SK-N-SH (cell line): ENCODE measurements around the gene TSSK3. TPM values are rescaled to one million over a fixed set of nuclear protein-coding genes. Genes with fewer than 3 reads are reported as not detected.

Experiments
- CTCF ChIA-PET: fragments of 300-600, 350-600 bp; formaldehyde crosslinking; extraction: SDS; loops from one replicate; lab custom pipeline; 2021; lab: Yijun Ruan, JAX
- POLR2A ChIA-PET: fragments of 350-600 bp; sonication (Branson Sonifier 250); formaldehyde crosslinking; extraction: SDS; loops from one replicate; lab custom pipeline; 2020; ENCODE audit warnings: antibody characterized with exemption, inconsistent platforms; lab: Yijun Ruan, JAX
- DNase-seq: peaks from one replicate; pipeline ENCODE4 v3.0.0; 2012
- H2AFZ ChIP-seq: fragments of 200-600 bp; sonication (generic); 2 replicates; pipeline ENCODE4 v1.8.1; 2016; ENCODE audit warnings: antibody characterized with exemption, mild to moderate bottlenecking, low read depth
- H3F3A ChIP-seq: fragments of 200-600 bp; sonication (generic); replicated peaks from 2 replicates; pipeline ENCODE3; 2016; ENCODE audit warnings: antibody characterized with exemption, mild to moderate bottlenecking; ENCODE audit not compliant: insufficient read depth
- H3K27ac ChIP-seq, 2 experiments: fragments of 200-500 bp in 1 of 2; fragments of 200-600 bp in 1 of 2; sonication (Bioruptor generic) in 1 of 2; sonication (generic), shearing (Covaris generic) in 1 of 2; 2 replicates each; pipeline versions ENCODE4 v1.5.1 to v1.6.1; 2014 to 2016; ENCODE audit warnings: low read depth in 2 of 2, inconsistent platforms in 1 of 2, low read length in 1 of 2, mild to moderate bottlenecking in 1 of 2, mixed read lengths in 1 of 2
- H3K27me3 ChIP-seq: fragments of 200-600 bp; sonication (generic), shearing (Covaris generic); 2 replicates; pipeline ENCODE4 v1.6.1; 2016; ENCODE audit warnings: mixed run types; ENCODE audit not compliant: insufficient read depth
- H3K36me3 ChIP-seq, 2 experiments: fragments of 200-500 bp in 1 of 2; fragments of 200-600 bp in 1 of 2; sonication (Bioruptor generic) in 1 of 2; sonication (generic) in 1 of 2; replicated peaks in 1 of 2; 2 replicates each; pipeline versions ENCODE3 to v1.5.1; 2014 to 2016; ENCODE audit warnings: low read length in 1 of 2, mild to moderate bottlenecking in 1 of 2; ENCODE audit not compliant: insufficient read depth in 2 of 2, control insufficient read depth in 1 of 2
- H3K4me1 ChIP-seq, 2 experiments: fragments of 200-500 bp in 1 of 2; fragments of 200-600 bp in 1 of 2; sonication (Bioruptor generic) in 1 of 2; sonication (generic), shearing (Covaris generic) in 1 of 2; 2 replicates each; pipeline versions ENCODE4 v1.5.1 to v1.6.1; 2014 to 2016; ENCODE audit warnings: low read depth in 1 of 2, low read length in 1 of 2, mixed run types in 1 of 2; ENCODE audit not compliant: insufficient read depth in 2 of 2, control insufficient read depth in 1 of 2
- H3K4me2 ChIP-seq: fragments of 200-600 bp; sonication (generic), shearing (Covaris generic); 2 replicates; pipeline ENCODE4 v1.6.1; 2017; ENCODE audit warnings: mixed run types
- H3K4me3 ChIP-seq, 2 experiments: fragments of 200-500 bp in 1 of 2; fragments of 200-600 bp in 1 of 2; sonication (Bioruptor generic) in 1 of 2; sonication (generic), shearing (Covaris generic) in 1 of 2; 2 replicates each; pipeline versions ENCODE4 v1.5.1 to v1.8.1; 2014 to 2016; ENCODE audit warnings: low read depth in 2 of 2, inconsistent platforms in 1 of 2, low read length in 1 of 2, mild to moderate bottlenecking in 1 of 2, mixed read lengths in 1 of 2, moderate library complexity in 1 of 2
- H3K79me2 ChIP-seq: fragments of 200-600 bp; sonication (generic); 2 replicates; pipeline ENCODE4 v1.8.1; 2017; ENCODE audit warnings: mild to moderate bottlenecking; ENCODE audit not compliant: insufficient read depth
- H3K9ac ChIP-seq: fragments of 200-600 bp; sonication (generic); 2 replicates; pipeline ENCODE4 v1.6.1; 2017; ENCODE audit warnings: mixed run types
- H3K9me2 ChIP-seq: fragments of 200-600 bp; sonication (generic); 2 replicates; pipeline ENCODE4 v1.6.1; 2017; ENCODE audit warnings: mixed run types
- H3K9me3 ChIP-seq: fragments of 200-600 bp; sonication (generic); 2 replicates; pipeline ENCODE4 v1.6.1; 2017; ENCODE audit warnings: mixed run types, mild to moderate bottlenecking, moderate library complexity
- H4K20me1 ChIP-seq: fragments of 200-600 bp; sonication (generic); 2 replicates; pipeline ENCODE4 v1.6.1; 2017; ENCODE audit warnings: mild to moderate bottlenecking, mixed run types; ENCODE audit not compliant: insufficient read depth
- CTCF ChIP-seq: fragments of 200-600 bp; sonication (generic); IDR thresholded peaks from 2 replicates; pipeline ENCODE4 v1.6.1; 2017; ENCODE audit warnings: antibody characterized with exemption, mild to moderate bottlenecking, moderate library complexity
- ELF1 ChIP-seq: IDR thresholded peaks from 2 replicates; pipeline ENCODE4 v1.4.0; 2012
- EP300 ChIP-seq, 2 experiments: IDR thresholded peaks; 2 replicates each; pipeline versions ENCODE4 v1.4.0 to v1.6.1; 2012; ENCODE audit warnings: borderline replicate concordance in 1 of 2, low read depth in 1 of 2, low read length in 1 of 2
- FOSL2 ChIP-seq: IDR thresholded peaks from 2 replicates; pipeline ENCODE4 v1.4.0; 2012; ENCODE audit warnings: low read depth, mild to moderate bottlenecking, moderate library complexity, borderline replicate concordance
- FOXM1 ChIP-seq: IDR thresholded peaks from 2 replicates; pipeline ENCODE4 v1.4.0; 2012; ENCODE audit warnings: low read depth, mild to moderate bottlenecking
- GABPA ChIP-seq: IDR thresholded peaks from 2 replicates; pipeline ENCODE4 v1.4.0; 2012; ENCODE audit warnings: low read depth, mild to moderate bottlenecking
- GATA2 ChIP-seq: sonication (generic); formaldehyde crosslinking; IDR thresholded peaks from 2 replicates; pipeline ENCODE4 v1.5.0; 2020; ENCODE audit warnings: mild to moderate bottlenecking, missing genetic modification reagents
- IRF3 ChIP-seq: fragments of 150-350 bp; IDR thresholded peaks from 2 replicates; pipeline ENCODE4 v1.6.1; 2016; ENCODE audit warnings: mild to moderate bottlenecking, low read depth, low read length
- MEF2A ChIP-seq: IDR thresholded peaks from 2 replicates; pipeline ENCODE4 v1.4.0; 2012; ENCODE audit warnings: low read depth, borderline replicate concordance
- MXI1 ChIP-seq: IDR thresholded peaks from 2 replicates; pipeline ENCODE4 v1.6.1; 2012; ENCODE audit warnings: mild to moderate bottlenecking, low read depth, low read length, improper control_type of control experiment
- NRF1 ChIP-seq: IDR thresholded peaks from 2 replicates; pipeline ENCODE4 v1.6.1; 2012; ENCODE audit warnings: low read depth, mild to moderate bottlenecking, low read length
- PBX3 ChIP-seq: IDR thresholded peaks from 2 replicates; pipeline ENCODE4; 2012
- POLR2AphosphoS5 ChIP-seq: IDR thresholded peaks from 2 replicates; pipeline ENCODE4 v1.6.1; 2012; ENCODE audit warnings: low read depth, low read length
- RAD21 ChIP-seq: IDR thresholded peaks from 2 replicates; pipeline ENCODE4 v1.6.1; 2012; ENCODE audit warnings: mild to moderate bottlenecking, low read length
- RXRA ChIP-seq: IDR thresholded peaks from 2 replicates; pipeline ENCODE4 v1.4.0; 2012; ENCODE audit warnings: low read depth, mild to moderate bottlenecking, borderline replicate concordance
- SIN3A ChIP-seq: IDR thresholded peaks from 2 replicates; pipeline ENCODE4 v1.6.1; 2012; ENCODE audit warnings: low read depth, mild to moderate bottlenecking, low read length, moderate library complexity, borderline replicate concordance
- SMC3 ChIP-seq: IDR thresholded peaks from 2 replicates; pipeline ENCODE4 v1.6.1; 2012; ENCODE audit warnings: low read depth, low read length, improper control_type of control experiment
- TAF1 ChIP-seq: IDR thresholded peaks from 2 replicates; pipeline ENCODE4 v1.6.1; 2012; ENCODE audit warnings: low read depth, mild to moderate bottlenecking, low read length, moderate library complexity, borderline replicate concordance
- TCF12 ChIP-seq: IDR thresholded peaks from 2 replicates; pipeline ENCODE4 v1.4.0; 2012
- TEAD4 ChIP-seq: IDR thresholded peaks from 2 replicates; pipeline ENCODE4 v1.4.0; 2012; ENCODE audit warnings: mild to moderate bottlenecking, borderline replicate concordance; ENCODE audit not compliant: insufficient read depth
- YY1 ChIP-seq: IDR thresholded peaks from 2 replicates; pipeline ENCODE4 v1.4.0; 2012; ENCODE audit warnings: low read depth, mild to moderate bottlenecking
- WGBS: methylation state at CpG from one replicate; pipeline ENCODE4 v1.1.6; 2017; ENCODE audit warnings: low lambda C conversion rate; 5-methylcytosine and 5-hydroxymethylcytosine counted together
- polyA plus RNA-seq, 3 experiments: library from polyadenylated mRNA; depleted of rRNA; stranded (reverse); fragments of >200 nt; gene quantifications; 2 replicates each; pipeline ENCODE4 v1.2.3, GENCODE V29; 2012
- TF ChIP-seq, protein P1 (sequence below): IDR thresholded peaks from 2 replicates; pipeline ENCODE4 v1.4.0; 2012; ENCODE audit warnings: low read depth, borderline replicate concordance

TSSK3 gene
- polyA plus RNA-seq, 1 of the 3 experiments (the other 2 are of a cell fraction) = 0.28 TPM

GRCh38 chr1:32330558-32331151 lies 31.7 kb upstream of the TSSK3 start:
- no peak overlapping the region for H2AFZ ChIP-seq
- TF ChIP-seq RAD21 (no peak), MXI1 (no peak), TCF12 (no peak), GATA2 (CRISPR knock-in tag) (no peak), FOSL2 (no peak), EP300 (IDR thresholded peaks at IDR 0.05; ENCODE audit: borderline replicate concordance in 1 of 2, low read depth in 1 of 2, low read length in 1 of 2) (no peak), IRF3 (no peak), RXRA (no peak), SMC3 (no peak), NRF1 (no peak), TEAD4 (no peak), POLR2AphosphoS5 (no peak), SIN3A (no peak), MEF2A (no peak), FOXM1 (no peak), GABPA (no peak), ELF1 (no peak), YY1 (no peak), TAF1 (no peak)
- ChIA-PET CTCF (interaction anchor here (1.3 kb wide), 1 partner anchor 83 kb away, joined by 3 read pairs; no protein-coding TSS in a partner anchor), POLR2A (interaction anchor here (0.9 to 1.8 kb wide), 2 partner anchors 9 to 90 kb away, joined by 3 to 7 read pairs; no protein-coding TSS in a partner anchor)
- H3K36me3 ChIP-seq = peaks cover 34 to 70% of the 10 kb centered on the region in 2 experiments
- H3K4me3 ChIP-seq = no peak overlapping the region
- no peak for DNase-seq
- peaks cover 39% of the 10 kb centered on the region for H4K20me1 ChIP-seq
- 94% methylated on average over 11 of the region's 12 CpGs for WGBS
- H3K27me3 ChIP-seq = no peaks in the 10 kb centered on the region
- no peak overlapping the region for H3K4me2 ChIP-seq
- H3K27ac ChIP-seq = no peak overlapping the region
- peaks cover 30% of the 10 kb centered on the region for H3F3A ChIP-seq
- H3K79me2 ChIP-seq = peaks cover 42% of the 10 kb centered on the region
- H3K9me3 ChIP-seq = no peaks in the 10 kb centered on the region
- peaks cover 8 to 26% of the 10 kb centered on the region in 2 experiments; a peak in 3 of 4 replicates for H3K4me1 ChIP-seq
- H3K9me2 ChIP-seq = no peaks in the 10 kb centered on the region
- H3K9ac ChIP-seq = no peak overlapping the region

- 95% methylated on average over 12 of the region's 12 CpGs for WGBS
- H4K20me1 ChIP-seq = peaks cover 39% of the 10 kb centered on the region
- POLR2A ChIA-PET = interaction anchor here (0.6 to 1.8 kb wide), 5 partner anchors 10 to 84 kb away, joined by 3 to 7 read pairs (median 4); no protein-coding TSS in a partner anchor
- TF ChIP-seq GATA2 (CRISPR knock-in tag) = no peak
- TF ChIP-seq FOXM1 = no peak
- no peak for TF ChIP-seq PBX3
- TF ChIP-seq MXI1 = no peak
- TF ChIP-seq, protein P1, sequence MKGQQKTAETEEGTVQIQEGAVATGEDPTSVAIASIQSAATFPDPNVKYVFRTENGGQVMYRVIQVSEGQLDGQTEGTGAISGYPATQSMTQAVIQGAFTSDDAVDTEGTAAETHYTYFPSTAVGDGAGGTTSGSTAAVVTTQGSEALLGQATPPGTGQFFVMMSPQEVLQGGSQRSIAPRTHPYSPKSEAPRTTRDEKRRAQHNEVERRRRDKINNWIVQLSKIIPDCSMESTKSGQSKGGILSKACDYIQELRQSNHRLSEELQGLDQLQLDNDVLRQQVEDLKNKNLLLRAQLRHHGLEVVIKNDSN = no peak
- TF ChIP-seq TAF1 = no peak
- no peak for TF ChIP-seq CTCF
- TF ChIP-seq SIN3A = no peak
- TF ChIP-seq POLR2AphosphoS5 = no peak
Measured at GRCh38 chr1:32331549-32331948, 30.8 kb upstream of the TSSK3 start.

More at GRCh38 chr1:32331549-32331948, 30.8 kb upstream of the TSSK3 start:
- no peak overlapping the region for H2AFZ ChIP-seq
- no peak overlapping the region for H3K9ac ChIP-seq
- no peak overlapping the region for H3K4me3 ChIP-seq
- no peaks in the 10 kb centered on the region for H3K9me2 ChIP-seq
- DNase-seq = no peak
- no peak overlapping the region for H3K4me2 ChIP-seq
- H3K27ac ChIP-seq = no peak overlapping the region
- H3F3A ChIP-seq = peaks cover 30% of the 10 kb centered on the region
- CTCF ChIA-PET = interaction anchor here (1.0 to 3.0 kb wide), 4 partner anchors 10 to 91 kb away, joined by 3 to 7 read pairs (median 4); no protein-coding TSS in a partner anchor
- H3K27me3 ChIP-seq = no peaks in the 10 kb centered on the region
- peaks cover 31 to 70% of the 10 kb centered on the region in 2 experiments for H3K36me3 ChIP-seq
- H3K79me2 ChIP-seq = peaks cover 44% of the 10 kb centered on the region
- no peaks in the 10 kb centered on the region for H3K9me3 ChIP-seq
- H3K4me1 ChIP-seq = peaks cover 8 to 27% of the 10 kb centered on the region in 2 experiments; a peak in 3 of 4 replicates
